Gastrocnemius medialis (tissue), 4 donors: Measurements from ENCODE around the gene PDZD7. TPM values are rescaled to one million over a fixed set of nuclear protein-coding genes. Genes with fewer than 3 reads are reported as not detected.

Source experiments
- ATAC-seq, 2 donors: fragments of 150-250 bp; one replicate each; pipeline ENCODE4 v1.9.1; 2016
- DNase-seq, 2 donors: peaks; one replicate each; pipeline ENCODE4 v3.0.0-alpha.2; 2019
- H3K27ac ChIP-seq, 4 donors: fragments of 200-600 bp; sonication (generic); 1 replicate in 1 of 4; 2 replicates in 3 of 4; pipeline ENCODE4 v1.5.1; 2016 to 2018; ENCODE audit warnings: mild to moderate bottlenecking in 2 of 4, moderate library complexity in 1 of 4
- H3K27me3 ChIP-seq, 3 donors: fragments of 200-600 bp; sonication (generic) in 2 of 3; 1 replicate in 1 of 3; 2 replicates in 2 of 3; pipeline versions ENCODE4 v1.5.1 to v1.6.0; 2016 to 2019; ENCODE audit warnings: mild to moderate bottlenecking in 1 of 3, moderate library complexity in 1 of 3
- H3K36me3 ChIP-seq, 2 donors: fragments of 200-600 bp; sonication (generic) in 1 of 2; one replicate each; pipeline ENCODE4 v1.5.1; 2017 to 2018
- H3K4me1 ChIP-seq, 2 donors: fragments of 200-600 bp; sonication (generic) in 1 of 2; one replicate each; pipeline ENCODE4 v1.5.1; 2016 to 2017; ENCODE audit warnings: mild to moderate bottlenecking in 2 of 2
- H3K4me3 ChIP-seq, 4 donors: fragments of 200-600 bp; sonication (generic) in 3 of 4; 1 replicate in 1 of 4; 2 replicates in 3 of 4; pipeline ENCODE4 v1.5.1; 2016 to 2019; ENCODE audit warnings: mild to moderate bottlenecking in 2 of 4
- H3K9me3 ChIP-seq, 3 donors: fragments of 200-600 bp; sonication (generic) in 2 of 3; 1 replicate in 1 of 3; 2 replicates in 2 of 3; pipeline ENCODE4 v1.5.1; 2016 to 2019
- POLR2A ChIP-seq, 2 donors: fragments of 450-650 bp; IDR thresholded peaks; one replicate each; pipeline ENCODE4 v1.6.1; 2017; ENCODE audit warnings: antibody characterized with exemption in 2 of 2, mild to moderate bottlenecking in 2 of 2, moderate library complexity in 2 of 2
- in situ Hi-C, 4 donors: fragments of 200-750 bp; cut with MboI; loops; one replicate each; pipeline versions ENCODE4 v1.15.0 to v1.8.0; 2017; ENCODE audit warnings: low sequenced_read_pairs in 4 of 4
- intact Hi-C: fragments of 100-400 bp; cut with DNase I; formaldehyde crosslinking; loops from one replicate; pipeline ENCODE4 v1.15.1; 2023; ENCODE audit warnings: low total_unique reads
- total RNA-seq, 4 donors: library from RNA; depleted of rRNA; stranded (reverse); fragments of >200 nt; gene quantifications; one replicate each; pipeline versions ENCODE4 v1.1.0 to v1.2.3, GENCODE V29; 2016
- TF ChIP-seq, protein P1 (sequence below), 5 experiments: fragments of 450-650 bp in 3 of 5; fragments of 200-600 bp in 2 of 5; sonication (generic) in 2 of 5; IDR thresholded peaks in 4 of 5; conservative IDR thresholded peaks in 1 of 5; 1 replicate in 4 of 5; 2 replicates in 1 of 5; pipeline ENCODE4 v1.5.1; 2016 to 2019; ENCODE audit warnings: antibody characterized with exemption in 5 of 5, mild to moderate bottlenecking in 3 of 5, moderate library complexity in 3 of 5

The PDZD7 gene
- total RNA-seq, 4 donors from 2014 or later: 0.11 TPM; not detected in 3

DNA sequence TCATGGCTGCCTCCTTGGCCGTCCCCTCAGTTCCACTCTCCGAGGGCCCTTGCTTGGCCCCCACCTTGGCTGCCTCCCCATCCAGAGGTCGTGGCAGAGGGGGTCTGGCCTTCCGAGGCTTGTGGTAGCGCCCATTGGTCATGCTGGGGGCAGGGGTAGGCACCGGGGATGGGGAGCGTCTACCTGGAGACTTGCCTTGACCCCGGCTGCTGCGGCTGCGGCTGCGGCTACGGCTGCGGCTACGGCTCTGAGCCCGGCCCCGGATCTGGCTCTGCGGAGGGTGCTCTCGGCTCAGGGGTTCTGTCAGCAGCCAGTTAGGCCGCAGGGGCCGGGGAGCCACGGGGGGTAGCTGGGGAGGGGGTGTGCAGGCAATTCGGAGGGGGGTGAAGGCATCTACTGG, 20.6 kb downstream of the PDZD7 start:
- TF ChIP-seq, protein P1, sequence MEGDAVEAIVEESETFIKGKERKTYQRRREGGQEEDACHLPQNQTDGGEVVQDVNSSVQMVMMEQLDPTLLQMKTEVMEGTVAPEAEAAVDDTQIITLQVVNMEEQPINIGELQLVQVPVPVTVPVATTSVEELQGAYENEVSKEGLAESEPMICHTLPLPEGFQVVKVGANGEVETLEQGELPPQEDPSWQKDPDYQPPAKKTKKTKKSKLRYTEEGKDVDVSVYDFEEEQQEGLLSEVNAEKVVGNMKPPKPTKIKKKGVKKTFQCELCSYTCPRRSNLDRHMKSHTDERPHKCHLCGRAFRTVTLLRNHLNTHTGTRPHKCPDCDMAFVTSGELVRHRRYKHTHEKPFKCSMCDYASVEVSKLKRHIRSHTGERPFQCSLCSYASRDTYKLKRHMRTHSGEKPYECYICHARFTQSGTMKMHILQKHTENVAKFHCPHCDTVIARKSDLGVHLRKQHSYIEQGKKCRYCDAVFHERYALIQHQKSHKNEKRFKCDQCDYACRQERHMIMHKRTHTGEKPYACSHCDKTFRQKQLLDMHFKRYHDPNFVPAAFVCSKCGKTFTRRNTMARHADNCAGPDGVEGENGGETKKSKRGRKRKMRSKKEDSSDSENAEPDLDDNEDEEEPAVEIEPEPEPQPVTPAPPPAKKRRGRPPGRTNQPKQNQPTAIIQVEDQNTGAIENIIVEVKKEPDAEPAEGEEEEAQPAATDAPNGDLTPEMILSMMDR (IDR thresholded peaks at IDR 0.05 in 4 of 5, conservative IDR thresholded peaks at IDR 0.05 in 1 of 5): no peak
- no peak for TF ChIP-seq POLR2A (IDR thresholded peaks at IDR 0.05)
- Histone ChIP-seq H3K27me3 (no peaks in the 10 kb centered on the region), H3K36me3 (peaks cover 0 to 20% of the 10 kb centered on the region in 2 donors), H3K9me3 (no peaks in the 10 kb centered on the region), H3K4me3 (no peak overlapping the region), H3K27ac (no peak overlapping the region), H3K4me1 (peaks cover 8 to 27% of the 10 kb centered on the region in 2 donors)
- no peak for ATAC-seq
- DNase-seq: no peak
- intact Hi-C loops (no loop called here), in situ Hi-C loops (no loop called here)

DNA sequence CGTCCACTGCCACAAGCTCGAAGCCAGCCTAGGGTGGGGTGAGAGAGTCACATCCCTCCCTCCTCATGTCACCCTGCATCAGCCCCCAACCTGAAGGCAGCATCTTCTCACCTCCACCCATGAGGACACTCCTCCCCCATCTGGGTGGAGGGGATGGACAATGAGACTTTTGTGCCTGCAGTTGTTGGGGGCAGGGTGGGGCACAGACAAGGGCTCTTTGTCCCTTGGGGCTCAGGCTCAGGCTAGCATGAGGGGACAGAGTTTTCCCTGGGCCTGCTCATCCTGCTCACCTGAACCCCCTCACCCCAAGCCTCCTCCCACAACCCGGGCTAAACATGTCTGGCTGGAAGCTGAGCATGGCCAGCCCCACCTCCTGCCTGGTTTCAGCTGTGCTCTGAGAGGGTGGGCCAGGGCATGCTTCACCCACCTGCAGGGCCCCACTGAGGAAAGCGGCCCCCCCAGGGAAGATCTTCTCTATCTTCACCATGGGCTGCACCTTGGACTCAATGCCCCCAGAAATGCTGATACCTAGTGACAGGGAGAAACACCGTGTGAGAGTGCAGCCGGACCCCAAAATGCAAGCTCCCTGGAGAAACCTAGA, 22.0 kb downstream of the PDZD7 start:
- no peak for TF ChIP-seq POLR2A (IDR thresholded peaks at IDR 0.05)
- TF ChIP-seq, protein P1 (IDR thresholded peaks at IDR 0.05 in 4 of 5, conservative IDR thresholded peaks at IDR 0.05 in 1 of 5): no peak
- Histone ChIP-seq H3K27ac (no peak overlapping the region), H3K4me3 (no peak overlapping the region), H3K27me3 (no peaks in the 10 kb centered on the region), H3K36me3 (peaks cover 0 to 26% of the 10 kb centered on the region in 2 donors), H3K9me3 (no peaks in the 10 kb centered on the region), H3K4me1 (peaks cover 17 to 34% of the 10 kb centered on the region in 2 donors)
- intact Hi-C loops: no loop called here
- in situ Hi-C loops: no loop called here
- DNase-seq (no peak), ATAC-seq (no peak)

DNA sequence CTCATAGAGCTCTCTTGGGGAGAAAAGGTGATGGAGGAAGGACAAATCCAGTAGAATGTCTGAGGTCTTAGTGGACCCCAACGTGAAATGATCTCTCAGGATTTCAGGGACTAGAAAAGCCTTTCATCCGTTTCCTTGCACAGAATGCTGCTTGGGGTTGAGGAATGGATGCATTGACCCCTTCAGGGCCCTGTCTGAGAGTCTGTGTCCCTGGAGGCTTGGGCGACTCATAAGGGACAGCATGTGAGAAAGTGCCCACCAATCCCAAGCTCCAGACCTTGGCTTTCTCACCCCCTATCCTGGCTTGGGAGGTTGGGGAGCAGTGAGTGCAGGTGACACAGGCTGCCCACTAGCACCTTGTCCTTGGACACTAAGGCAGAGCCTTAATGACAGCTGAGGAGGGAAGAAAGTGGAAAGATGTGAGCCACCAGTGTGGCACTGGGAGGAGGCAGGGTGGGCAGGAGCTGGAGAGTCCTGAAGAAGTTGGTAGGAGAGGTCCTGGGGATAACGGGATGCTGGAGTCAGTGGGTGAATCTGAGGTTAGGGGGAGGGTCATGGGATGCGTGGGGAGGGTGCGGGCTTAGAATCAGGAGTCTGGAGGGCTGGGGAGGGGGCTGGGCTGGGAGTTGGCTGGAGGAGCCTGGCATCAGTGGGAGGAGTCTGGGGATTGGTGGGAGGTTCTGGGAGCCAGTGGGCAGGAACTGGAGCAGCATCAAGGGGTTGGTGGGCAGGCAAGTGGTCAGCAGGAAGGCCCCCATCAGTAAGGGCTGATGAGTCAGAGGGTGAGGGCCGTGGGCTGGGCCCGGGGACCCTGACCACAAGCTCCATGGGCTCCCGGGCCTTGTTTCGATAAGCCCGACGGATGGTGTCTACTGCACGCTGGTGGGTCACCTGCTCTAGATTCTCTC, 22.8 kb downstream of the PDZD7 start:
- no peak for DNase-seq
- Histone ChIP-seq H3K4me3 (no peak overlapping the region), H3K9me3 (no peaks in the 10 kb centered on the region), H3K27me3 (no peaks in the 10 kb centered on the region), H3K4me1 (peaks cover 16 to 33% of the 10 kb centered on the region in 2 donors), H3K27ac (peak overlapping the region in 1 of 4 donors; percentile 100), H3K36me3 (peaks cover 0 to 32% of the 10 kb centered on the region in 2 donors)
- in situ Hi-C loops (no loop called here), intact Hi-C loops (no loop called here)
- TF ChIP-seq POLR2A (IDR thresholded peaks at IDR 0.05): no peak
- TF ChIP-seq, protein P1 (IDR thresholded peaks at IDR 0.05 in 4 of 5, conservative IDR thresholded peaks at IDR 0.05 in 1 of 5): no peak
- no peak for ATAC-seq

DNA sequence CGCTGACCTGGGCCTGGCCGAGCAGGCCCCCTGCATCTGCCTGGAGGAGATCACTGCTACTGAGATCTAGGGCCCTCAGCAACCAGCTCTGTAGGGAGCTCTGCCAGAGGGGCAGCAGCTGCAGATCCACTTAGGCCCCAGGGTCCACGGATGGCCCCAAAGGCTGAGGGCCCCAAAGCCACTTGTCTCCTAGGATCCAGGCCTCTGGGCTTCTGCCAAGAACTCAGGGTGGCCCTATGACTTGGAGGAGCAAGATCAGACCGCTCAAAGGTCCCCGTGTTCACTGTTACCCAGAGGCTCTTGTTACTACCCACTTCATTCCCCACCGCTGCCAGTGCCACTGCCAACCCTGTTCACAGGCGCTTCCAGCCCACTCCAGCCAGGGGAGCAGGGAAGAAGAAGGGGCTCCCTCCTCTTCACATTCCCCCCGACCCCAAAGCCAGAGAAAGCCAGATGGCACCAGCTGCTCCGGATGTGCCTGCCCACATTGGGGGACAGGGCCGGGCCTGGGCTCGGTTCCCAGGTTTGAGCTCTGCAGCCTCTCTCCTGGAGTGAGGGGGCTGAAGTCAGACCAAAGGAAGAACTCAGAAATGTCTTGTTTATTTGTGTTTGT, 23.7 kb downstream of the PDZD7 start:
- in situ Hi-C loops (no loop called here), intact Hi-C loops (no loop called here)
- TF ChIP-seq, protein P1 (IDR thresholded peaks at IDR 0.05 in 4 of 5, conservative IDR thresholded peaks at IDR 0.05 in 1 of 5): no peak
- TF ChIP-seq POLR2A (IDR thresholded peaks at IDR 0.05): no peak
- H3K27me3 ChIP-seq: no peaks in the 10 kb centered on the region
- no peak for DNase-seq
- no peaks in the 10 kb centered on the region for H3K9me3 ChIP-seq
- H3K4me3 ChIP-seq: no peak overlapping the region
- H3K27ac ChIP-seq: peak overlapping the region; percentile 41 to 100 (median 46)
- no peak for ATAC-seq
- peaks cover 0 to 32% of the 10 kb centered on the region in 2 donors for H3K36me3 ChIP-seq
- H3K4me1 ChIP-seq: peaks cover 18 to 31% of the 10 kb centered on the region in 2 donors
